Measurements from ENCODE around the gene KDM4B.

KDM4B gene

GRCh38 chr19:4984438-4984990 lies 15.6 kb downstream of the KDM4B start:
- DNase-seq (ENCODE audit: low read depth in 2 of 2) = no peak

DNA sequence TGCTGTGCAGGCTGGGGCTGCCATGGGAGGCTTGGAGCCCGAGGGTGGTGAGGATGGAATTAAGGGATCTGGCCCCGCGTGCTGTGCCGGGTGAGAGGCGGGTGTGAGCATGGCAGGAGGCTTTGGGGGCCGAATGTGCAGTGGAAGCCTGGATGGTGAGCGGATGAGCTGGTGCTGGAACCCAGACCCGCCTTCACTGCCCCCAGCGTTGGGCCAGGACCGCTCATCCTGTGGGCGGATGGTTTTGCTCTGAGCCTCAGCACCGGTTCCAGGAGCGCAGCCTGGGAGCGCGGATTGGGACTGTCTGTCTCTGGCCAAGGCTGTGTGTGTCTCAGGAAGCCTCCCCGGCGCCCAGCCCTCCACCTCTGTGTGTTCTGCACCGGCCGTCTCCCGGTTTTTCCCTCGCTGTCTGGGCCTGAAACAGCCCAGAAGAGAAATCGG lies 16.7 kb downstream of the KDM4B start:
- no peak for DNase-seq (ENCODE audit: low read depth in 2 of 2)

DNA sequence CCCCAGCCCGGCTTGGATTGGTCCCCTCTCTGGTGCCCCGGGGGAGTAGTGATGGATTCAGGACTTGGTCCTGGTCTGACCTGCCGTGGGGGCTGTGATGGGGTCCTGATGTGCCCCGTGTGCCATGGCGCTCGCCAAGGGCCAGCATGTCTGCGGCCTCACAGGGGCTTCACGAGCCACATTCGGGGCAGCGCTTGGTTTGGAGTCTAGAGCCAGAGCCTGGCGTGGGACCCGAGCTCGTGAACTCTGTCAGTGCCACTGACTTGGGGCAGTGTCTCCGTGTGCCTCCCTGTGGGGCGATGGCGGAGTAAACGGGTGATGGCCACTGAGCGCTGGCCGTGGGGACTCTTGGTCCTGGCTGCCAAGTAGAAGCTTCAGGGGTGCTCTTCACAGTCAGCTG lies 17.1 kb downstream of the KDM4B start:
- DNase-seq (ENCODE audit: low read depth in 2 of 2) = no peak

DNA sequence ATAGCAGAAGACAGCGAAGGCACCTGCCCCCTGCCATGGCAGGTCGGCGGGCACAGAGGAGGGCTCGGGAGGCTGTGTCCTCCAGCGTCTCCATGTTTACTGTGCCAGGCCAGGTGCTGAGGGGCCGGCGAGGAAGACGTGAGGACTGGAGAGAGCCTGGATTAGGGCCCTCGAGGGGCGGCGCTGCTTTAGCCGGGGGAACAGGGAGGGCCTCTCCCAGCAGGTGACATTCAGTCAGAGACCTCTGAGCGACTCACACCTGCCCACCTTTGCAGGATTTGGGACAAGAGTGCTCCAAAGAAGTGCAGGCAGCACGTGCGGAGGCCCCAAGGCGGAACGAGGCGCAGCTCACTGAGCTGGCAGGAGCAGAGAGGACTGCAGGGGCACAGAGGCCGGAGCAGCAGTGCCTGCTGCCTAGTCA lies 17.6 kb downstream of the KDM4B start:
- DNase-seq (ENCODE audit: low read depth in 2 of 2) = no peak

GRCh38 chr19:4987256-4987655 lies 18.3 kb downstream of the KDM4B start:
- DNase-seq (ENCODE audit: low read depth in 2 of 2) = no peak

GRCh38 chr19:4987692-4988370 lies 18.9 kb downstream of the KDM4B start:
- DNase-seq (ENCODE audit: low read depth in 2 of 2) = no peak

- DNase-seq (ENCODE audit: low read depth in 2 of 2) = no peak
Measured at GRCh38 chr19:4988770-4989251, 19.9 kb downstream of the KDM4B start.

GRCh38 chr19:4990306-4990705 lies 21.4 kb downstream of the KDM4B start:
- no peak for DNase-seq (ENCODE audit: low read depth in 2 of 2)

- DNase-seq (ENCODE audit: low read depth in 2 of 2) = no peak
Measured at GRCh38 chr19:4991538-4991937, 22.6 kb downstream of the KDM4B start.

DNA sequence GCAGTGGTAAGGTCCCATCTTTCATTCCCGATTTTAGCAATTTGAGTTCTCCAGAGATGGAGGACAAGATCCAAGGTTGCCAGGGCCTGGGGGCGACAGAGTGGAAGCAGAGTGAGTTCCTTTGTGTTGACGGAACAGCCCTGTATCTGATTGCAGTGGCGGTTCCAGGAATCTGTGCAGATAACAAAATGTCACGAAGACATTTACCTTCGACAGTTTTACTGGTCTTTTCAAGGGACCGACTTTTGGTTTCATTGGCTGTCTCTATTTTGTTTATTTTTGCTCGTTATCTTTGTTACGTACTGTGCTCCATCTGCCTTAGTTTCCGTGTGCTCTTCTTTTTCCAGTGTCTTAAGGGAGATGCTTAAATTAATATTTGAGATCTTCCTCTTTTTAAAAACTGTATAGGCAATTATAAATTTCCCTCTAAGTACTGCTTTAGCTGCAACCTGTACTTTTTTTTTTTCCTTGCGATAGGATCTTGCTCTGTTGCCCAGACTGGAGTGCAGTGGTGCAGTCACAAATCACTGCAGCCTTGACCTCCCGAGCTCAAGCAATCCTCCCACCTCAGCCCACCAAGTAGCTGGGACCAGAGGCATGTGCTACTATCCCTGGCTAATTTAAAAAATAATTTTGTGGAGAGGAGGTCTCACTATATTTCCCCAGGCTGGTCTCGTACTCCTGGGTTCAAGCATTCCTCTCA lies 23.2 kb downstream of the KDM4B start:
- no peak for DNase-seq (ENCODE audit: low read depth in 2 of 2)

GRCh38 chr19:4993683-4994082 lies 24.8 kb downstream of the KDM4B start:
- no peak for DNase-seq (ENCODE audit: low read depth in 2 of 2)

DNA sequence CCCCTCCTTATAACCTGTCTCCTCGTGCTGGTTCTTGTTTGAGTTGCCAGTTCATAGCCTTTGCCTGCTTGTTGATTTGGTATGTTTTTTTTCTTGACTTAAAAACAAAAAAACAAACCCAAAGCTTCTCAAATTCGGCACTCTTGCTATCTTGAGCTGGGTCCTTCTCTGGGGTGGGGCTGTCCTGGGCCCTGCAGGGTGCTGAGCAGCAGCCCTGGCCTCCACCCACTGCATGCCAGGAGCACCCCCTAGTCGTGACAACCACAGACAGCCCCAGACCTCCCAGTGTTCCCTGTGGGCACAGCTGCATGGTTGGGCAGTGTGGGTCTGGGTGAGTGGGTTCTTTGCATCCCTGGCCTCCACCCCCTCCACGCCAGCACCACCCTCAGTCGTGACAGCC lies 27.8 kb downstream of the KDM4B start:
- no peak for DNase-seq (ENCODE audit: low read depth in 2 of 2)

DNA sequence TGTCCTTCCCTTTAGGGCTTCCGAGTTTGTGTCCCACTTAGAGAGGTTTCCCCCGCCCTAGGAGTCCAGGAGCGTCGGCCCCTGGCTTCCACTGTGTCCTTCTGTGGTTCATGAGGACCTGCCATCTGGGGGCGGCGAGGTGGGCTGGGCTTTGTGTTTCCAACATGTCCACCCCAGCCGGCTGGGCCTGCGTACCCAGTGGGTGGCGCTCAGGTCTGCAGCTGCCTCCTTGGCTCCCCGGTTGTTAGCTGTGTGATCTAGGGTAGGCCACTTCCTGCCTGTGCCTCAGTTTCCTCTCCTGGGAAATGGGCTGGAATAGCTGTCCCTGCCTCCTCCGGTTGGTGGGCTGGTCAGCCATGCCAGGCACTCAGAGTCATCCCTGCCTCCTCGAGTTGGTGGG lies 28.4 kb downstream of the KDM4B start:
- DNase-seq (ENCODE audit: low read depth in 2 of 2) = no peak

- no peak for DNase-seq (ENCODE audit: low read depth in 2 of 2)
Measured at GRCh38 chr19:5000120-5000611, 31.3 kb downstream of the KDM4B start.

- no peak for DNase-seq (ENCODE audit: low read depth in 2 of 2)
Measured at GRCh38 chr19:5001615-5002014, 32.7 kb downstream of the KDM4B start.

DNA sequence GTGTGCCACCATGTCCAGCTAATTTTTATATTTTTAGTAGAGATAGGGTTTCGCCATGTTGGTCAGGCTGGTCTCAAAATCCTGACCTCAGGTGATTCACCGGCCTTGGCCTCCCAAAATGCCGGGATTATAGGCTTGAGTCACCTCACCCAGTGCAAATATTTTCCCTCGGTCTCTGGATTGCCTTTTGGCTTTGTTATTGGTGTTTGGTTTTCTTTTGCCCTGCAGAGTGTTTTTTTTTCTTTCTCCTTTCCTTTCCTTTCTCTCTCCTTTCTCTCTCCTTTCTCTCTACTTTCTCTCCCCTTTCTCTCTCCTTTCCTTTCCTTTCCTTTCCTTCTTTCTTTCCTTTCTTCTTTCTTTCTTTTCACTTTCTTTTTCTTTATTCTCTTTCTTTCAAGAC lies 33.2 kb downstream of the KDM4B start:
- no peak for DNase-seq (ENCODE audit: low read depth in 2 of 2)

DNA sequence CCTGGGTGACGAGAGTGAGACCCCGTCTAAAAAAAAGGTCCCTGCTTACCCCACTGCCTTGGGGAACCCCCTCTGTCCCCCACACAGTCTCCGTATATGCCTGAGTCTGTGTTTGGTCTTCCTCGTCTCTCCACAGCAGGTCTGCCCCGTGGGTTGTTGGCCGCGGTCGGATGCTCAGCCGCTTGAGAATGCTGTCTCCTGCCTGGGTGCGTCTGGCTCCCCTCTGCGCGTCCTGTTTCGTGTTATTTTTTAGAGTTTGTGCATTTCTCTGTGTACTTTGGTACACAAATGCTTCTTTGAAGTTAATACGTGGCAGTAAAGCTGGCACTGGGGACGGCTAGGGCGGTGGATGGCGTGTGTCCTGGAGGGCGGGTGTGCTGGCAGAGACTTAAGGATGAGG lies 34.9 kb downstream of the KDM4B start:
- DNase-seq (ENCODE audit: low read depth in 2 of 2) = no peak

GRCh38 chr19:5005096-5005495 lies 36.2 kb downstream of the KDM4B start:
- no peak for DNase-seq (ENCODE audit: low read depth in 2 of 2)

GRCh38 chr19:5006201-5006600 lies 37.3 kb downstream of the KDM4B start:
- DNase-seq (ENCODE audit: low read depth in 2 of 2) = no peak

- no peak for DNase-seq (ENCODE audit: low read depth in 2 of 2)
Measured at GRCh38 chr19:5006821-5007220, 37.9 kb downstream of the KDM4B start.

- DNase-seq (ENCODE audit: low read depth in 2 of 2) = no peak
Measured at GRCh38 chr19:5011476-5012238, 42.7 kb downstream of the KDM4B start.
